Peyer's patch (tissue), 4 donors: ENCODE measurements around the gene ALDH1L1. TPM values are rescaled to one million over a fixed set of nuclear protein-coding genes. Genes with fewer than 3 reads are reported as not detected.
A peak's percentile ranks its signal among the peaks of the same experiment; 100 is the strongest.

Source experiments
- DNase-seq, 3 donors: peaks; one replicate each; pipeline ENCODE4 v3.0.0-alpha.2; 2017 to 2019
- H3K27ac ChIP-seq, 4 donors: fragments of 200-600 bp; sonication (generic); one replicate each; pipeline ENCODE4 v1.5.1; 2016 to 2019
- H3K27me3 ChIP-seq, 2 donors: fragments of 200-600 bp; sonication (generic); one replicate each; pipeline ENCODE4 v1.5.1; 2019
- H3K36me3 ChIP-seq, 3 donors: fragments of 200-600 bp; sonication (generic); one replicate each; pipeline ENCODE4 v1.5.1; 2016 to 2019
- H3K4me1 ChIP-seq, 4 donors: fragments of 200-600 bp; sonication (generic); one replicate each; pipeline ENCODE4 v1.5.1; 2016 to 2019
- H3K4me3 ChIP-seq, 4 donors: fragments of 200-600 bp; sonication (generic); 1 replicate in 3 of 4; 2 replicates in 1 of 4; pipeline ENCODE4 v1.5.1; 2016 to 2019; ENCODE audit warnings: mild to moderate bottlenecking in 1 of 4
- H3K9me3 ChIP-seq, 4 donors: fragments of 200-600 bp; sonication (generic); one replicate each; pipeline ENCODE4 v1.5.1; 2016 to 2019; ENCODE audit warnings: mild to moderate bottlenecking in 1 of 4
- POLR2A ChIP-seq, 2 donors: fragments of 450-650 bp; IDR thresholded peaks; one replicate each; pipeline ENCODE4 v1.5.1; 2017; ENCODE audit warnings: antibody characterized with exemption in 2 of 2, mild to moderate bottlenecking in 2 of 2, moderate library complexity in 2 of 2
- total RNA-seq, 4 donors: library from RNA; depleted of rRNA; stranded (reverse); fragments of >200 nt; gene quantifications; one replicate each; pipeline ENCODE4 v1.1.0, GENCODE V29; 2016
- TF ChIP-seq, protein P1 (sequence below), 6 experiments: fragments of 450-650 bp in 4 of 6; fragments of 200-600 bp in 2 of 6; sonication (generic) in 1 of 6; IDR thresholded peaks; one replicate each; pipeline ENCODE4 v1.5.1; 2017 to 2019; ENCODE audit warnings: antibody characterized with exemption in 6 of 6, mild to moderate bottlenecking in 3 of 6, moderate library complexity in 1 of 6

The ALDH1L1 gene
- total RNA-seq, 4 donors from 2014 or later, result 2.0 to 14.2 (median 4.6) TPM

- no peaks in the 10 kb centered on the region for H3K36me3 ChIP-seq
- H3K27ac ChIP-seq, result no peak overlapping the region
- no peaks in the 10 kb centered on the region for H3K4me1 ChIP-seq
- no peaks in the 10 kb centered on the region for H3K9me3 ChIP-seq
- no peaks in the 10 kb centered on the region for H3K27me3 ChIP-seq
- no peak overlapping the region for H3K4me3 ChIP-seq
- no peak for DNase-seq
- no peak for TF ChIP-seq POLR2A (IDR thresholded peaks at IDR 0.05)
- TF ChIP-seq, protein P1, sequence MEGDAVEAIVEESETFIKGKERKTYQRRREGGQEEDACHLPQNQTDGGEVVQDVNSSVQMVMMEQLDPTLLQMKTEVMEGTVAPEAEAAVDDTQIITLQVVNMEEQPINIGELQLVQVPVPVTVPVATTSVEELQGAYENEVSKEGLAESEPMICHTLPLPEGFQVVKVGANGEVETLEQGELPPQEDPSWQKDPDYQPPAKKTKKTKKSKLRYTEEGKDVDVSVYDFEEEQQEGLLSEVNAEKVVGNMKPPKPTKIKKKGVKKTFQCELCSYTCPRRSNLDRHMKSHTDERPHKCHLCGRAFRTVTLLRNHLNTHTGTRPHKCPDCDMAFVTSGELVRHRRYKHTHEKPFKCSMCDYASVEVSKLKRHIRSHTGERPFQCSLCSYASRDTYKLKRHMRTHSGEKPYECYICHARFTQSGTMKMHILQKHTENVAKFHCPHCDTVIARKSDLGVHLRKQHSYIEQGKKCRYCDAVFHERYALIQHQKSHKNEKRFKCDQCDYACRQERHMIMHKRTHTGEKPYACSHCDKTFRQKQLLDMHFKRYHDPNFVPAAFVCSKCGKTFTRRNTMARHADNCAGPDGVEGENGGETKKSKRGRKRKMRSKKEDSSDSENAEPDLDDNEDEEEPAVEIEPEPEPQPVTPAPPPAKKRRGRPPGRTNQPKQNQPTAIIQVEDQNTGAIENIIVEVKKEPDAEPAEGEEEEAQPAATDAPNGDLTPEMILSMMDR (IDR thresholded peaks at IDR 0.05), result no peak
These were observed 20.8 kb upstream of the ALDH1L1 start for GRCh38 chr3:126201168-126201567.

GRCh38 chr3:126200534-126200933 is 20.1 kb upstream of the ALDH1L1 start:
- no peaks in the 10 kb centered on the region for H3K36me3 ChIP-seq
- no peaks in the 10 kb centered on the region for H3K27me3 ChIP-seq
- no peaks in the 10 kb centered on the region for H3K4me1 ChIP-seq
- H3K27ac ChIP-seq, result no peak overlapping the region
- no peaks in the 10 kb centered on the region for H3K9me3 ChIP-seq
- no peak for DNase-seq
- TF ChIP-seq POLR2A (IDR thresholded peaks at IDR 0.05), result no peak
- TF ChIP-seq, protein P1 (IDR thresholded peaks at IDR 0.05), result no peak
- H3K4me3 ChIP-seq, result no peak overlapping the region

DNA sequence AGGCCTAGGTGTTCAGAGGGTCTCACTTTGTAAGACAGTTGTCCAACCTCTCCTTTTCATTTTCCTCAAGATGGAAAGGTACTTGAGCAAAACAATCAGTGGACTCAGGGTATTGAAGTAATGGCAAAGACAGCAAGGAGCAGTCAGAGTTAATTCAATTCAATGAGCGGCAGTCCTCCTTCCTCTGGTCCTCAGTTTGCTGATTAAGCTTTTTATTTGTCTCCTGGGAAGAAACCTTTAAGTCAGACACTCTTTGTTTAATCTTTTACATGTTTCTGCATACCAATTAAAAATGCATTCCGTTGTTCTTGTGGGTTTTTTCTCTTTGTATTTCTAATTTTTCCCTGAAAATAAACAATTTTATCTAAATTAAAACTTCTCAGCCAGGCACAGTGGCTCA is 18.9 kb upstream of the ALDH1L1 start:
- Histone ChIP-seq H3K4me3 (no peak overlapping the region), H3K9me3 (no peaks in the 10 kb centered on the region), H3K4me1 (no peaks in the 10 kb centered on the region), H3K27ac (no peak overlapping the region), H3K27me3 (no peaks in the 10 kb centered on the region), H3K36me3 (no peaks in the 10 kb centered on the region)
- DNase-seq, result no peak
- TF ChIP-seq, protein P1 (IDR thresholded peaks at IDR 0.05), result no peak
- no peak for TF ChIP-seq POLR2A (IDR thresholded peaks at IDR 0.05)

DNA sequence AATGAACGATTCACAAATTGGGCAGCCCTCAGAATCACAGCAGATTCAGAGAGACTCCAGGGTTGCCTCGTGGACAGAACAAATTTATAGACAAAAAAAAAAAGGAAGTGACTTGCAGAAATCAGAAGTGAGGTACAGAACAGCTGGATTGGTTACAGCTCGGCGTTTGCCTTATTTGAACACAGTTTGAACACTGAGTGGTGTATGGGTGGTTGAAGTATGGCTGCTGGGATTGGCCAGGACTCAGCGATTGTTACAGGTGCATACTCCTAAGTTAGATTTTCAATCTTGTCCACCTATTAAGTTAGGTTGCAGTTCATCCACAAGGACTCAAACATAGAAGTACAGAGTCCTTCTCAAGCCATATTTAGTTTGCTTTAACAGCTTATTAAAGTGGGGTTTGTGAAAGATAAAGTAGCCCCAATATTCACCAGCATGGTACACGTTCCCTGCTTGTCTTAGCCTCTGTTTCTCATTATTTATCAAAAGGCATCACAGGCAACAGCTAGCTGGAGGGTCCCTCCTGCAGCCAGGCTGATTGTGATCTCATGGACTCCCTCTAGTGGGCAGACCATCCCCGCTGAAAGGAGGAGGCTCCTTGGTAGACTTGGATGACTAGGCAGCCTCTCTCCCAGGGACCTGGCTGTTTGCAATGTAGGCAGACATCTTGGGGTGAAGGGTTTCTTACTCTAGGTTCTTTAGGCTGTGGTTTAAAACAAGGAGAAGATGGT is 17.6 kb upstream of the ALDH1L1 start:
- no peak for TF ChIP-seq POLR2A (IDR thresholded peaks at IDR 0.05)
- TF ChIP-seq, protein P1 (IDR thresholded peaks at IDR 0.05), result peak in 4 of 6 experiments; percentile 47 to 51 (median 50)
- no peaks in the 10 kb centered on the region for H3K36me3 ChIP-seq
- peak in 2 of 3 donors; percentile 50 to 77 for DNase-seq
- no peaks in the 10 kb centered on the region for H3K27me3 ChIP-seq
- no peaks in the 10 kb centered on the region for H3K9me3 ChIP-seq
- H3K4me1 ChIP-seq, result no peaks in the 10 kb centered on the region
- H3K27ac ChIP-seq, result no peak overlapping the region
- no peak overlapping the region for H3K4me3 ChIP-seq

DNA sequence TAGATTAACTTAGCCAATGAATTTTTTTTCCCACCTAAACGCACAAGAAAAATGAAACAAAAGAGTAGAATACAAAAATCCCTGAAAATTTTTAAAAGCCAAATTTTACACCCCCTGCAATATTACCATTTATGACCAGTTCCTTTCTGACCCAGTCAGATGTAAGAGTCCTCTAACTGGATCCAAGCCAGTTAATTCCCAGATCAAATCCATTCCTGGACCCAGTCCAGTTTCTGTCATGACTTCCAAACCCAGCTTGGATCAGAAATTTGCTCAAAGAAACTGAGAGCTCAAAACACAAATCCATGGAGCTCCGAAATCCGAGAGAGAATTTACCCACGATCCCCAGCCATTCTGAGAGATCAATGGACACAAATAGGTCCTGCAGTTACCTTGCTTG is 17.0 kb upstream of the ALDH1L1 start:
- Histone ChIP-seq H3K4me3 (no peak overlapping the region), H3K27ac (no peak overlapping the region), H3K4me1 (no peaks in the 10 kb centered on the region), H3K27me3 (no peaks in the 10 kb centered on the region), H3K9me3 (no peaks in the 10 kb centered on the region), H3K36me3 (no peaks in the 10 kb centered on the region)
- no peak for DNase-seq
- TF ChIP-seq, protein P1 (IDR thresholded peaks at IDR 0.05), result no peak
- TF ChIP-seq POLR2A (IDR thresholded peaks at IDR 0.05), result no peak
